Activated CD4-positive, alpha-beta T cell treated with anti-CD3 and anti-CD28 coated beads, Interleukin-2, amount 50 U/mL, for 4 hours (primary cell): ENCODE measurements around the gene CNDP2.
"Not testable (repeated sequence)": the region's sequence is repeated elsewhere in the genome, so short reads cannot be mapped to it uniquely, and the experiment has no call there.

Experiments used
- DNase-seq, 2 experiments: peaks; one replicate each; pipeline ENCODE4 v3.0.0-alpha.2; 2020

CNDP2 gene

GRCh38 chr18:74519320-74520095 is 23.3 kb downstream of the CNDP2 start:
- no peak for DNase-seq

- DNase-seq, result no peak
These were observed 24.1 kb downstream of the CNDP2 start for GRCh38 chr18:74520096-74520833.

- DNase-seq, result no peak
These were observed 25.0 kb downstream of the CNDP2 start for GRCh38 chr18:74521068-74521725.

- DNase-seq, result no peak
These were observed 26.7 kb downstream of the CNDP2 start for GRCh38 chr18:74522635-74523548.

GRCh38 chr18:74524097-74524496 is 27.9 kb downstream of the CNDP2 start:
- no peak for DNase-seq

- DNase-seq, result not testable (repeated sequence)
These were observed 28.8 kb downstream of the CNDP2 start for GRCh38 chr18:74524915-74525314.

GRCh38 chr18:74525741-74526140 is 29.6 kb downstream of the CNDP2 start:
- no peak for DNase-seq

- DNase-seq, result no peak
These were observed 30.3 kb downstream of the CNDP2 start for GRCh38 chr18:74526488-74526887.

- DNase-seq, result no peak
These were observed 32.3 kb downstream of the CNDP2 start for GRCh38 chr18:74528478-74528877.

- DNase-seq, result no peak
These were observed 32.8 kb downstream of the CNDP2 start for GRCh38 chr18:74528913-74529312.

- no peak for DNase-seq
These were observed 33.2 kb downstream of the CNDP2 start for GRCh38 chr18:74529378-74529777.

GRCh38 chr18:74529811-74530583 is 33.8 kb downstream of the CNDP2 start:
- no peak for DNase-seq

- no peak for DNase-seq
These were observed 34.4 kb downstream of the CNDP2 start for GRCh38 chr18:74530584-74530862.

GRCh38 chr18:74531043-74531442 is 34.9 kb downstream of the CNDP2 start:
- no peak for DNase-seq

GRCh38 chr18:74532511-74533025 is 36.4 kb downstream of the CNDP2 start:
- DNase-seq, result no peak

- DNase-seq, result no peak
These were observed 37.5 kb downstream of the CNDP2 start for GRCh38 chr18:74533666-74534065.

- no peak for DNase-seq
These were observed 38.2 kb downstream of the CNDP2 start, which contains the start of gene CNDP1 for GRCh38 chr18:74534150-74534969. CNDP1 (plus strand) TSS chr18:74534500; CDS start chr18:74534668, 168 bp downstream.

- DNase-seq, result no peak
These were observed 39.0 kb downstream of the CNDP2 start for GRCh38 chr18:74534981-74535649.

GRCh38 chr18:74539289-74539688 is 43.1 kb downstream of the CNDP2 start:
- no peak for DNase-seq
